SK-N-SH treated with all-trans-retinoic acid at 6 μM for 48 hours (cell line): Measurements from ENCODE around the gene OR5AP2.
"Not testable (repeated sequence)": the region's sequence is repeated elsewhere in the genome, so short reads cannot be mapped to it uniquely, and the experiment has no call there.

Experiments
- ARNTL ChIP-seq: fragments of 450-650 bp; formaldehyde crosslinking; IDR thresholded peaks from 2 replicates; pipeline ENCODE4 v1.5.0; 2020; ENCODE audit warnings: low read depth, mild to moderate bottlenecking, moderate library complexity, borderline replicate concordance
- CSDC2 ChIP-seq: fragments of 250-450 bp; sonication (Bioruptor Pico); IDR thresholded peaks from 2 replicates; pipeline ENCODE4 v1.5.0; 2020; ENCODE audit warnings: mild to moderate bottlenecking, moderate library complexity
- OSR1 ChIP-seq: fragments of 250-450 bp; sonication (Bioruptor Pico); IDR thresholded peaks from 2 replicates; pipeline ENCODE4 v1.8.0; 2022; ENCODE audit warnings: moderate library complexity, mild to moderate bottlenecking, inconsistent platforms
- TOX ChIP-seq: fragments of 250-450 bp; sonication (Bioruptor Pico); IDR thresholded peaks from 2 replicates; pipeline ENCODE4 v1.8.0; 2021; ENCODE audit warnings: mild to moderate bottlenecking, moderate library complexity, borderline replicate concordance
- ZFP3 ChIP-seq: fragments of 250-450 bp; sonication (Bioruptor Pico); IDR thresholded peaks from 2 replicates; pipeline ENCODE4 v1.5.0; 2020; ENCODE audit warnings: mild to moderate bottlenecking, moderate library complexity
- ZFP30 ChIP-seq: fragments of 450-650 bp; formaldehyde crosslinking; IDR thresholded peaks from 2 replicates; pipeline ENCODE4 v1.5.0; 2022; ENCODE audit warnings: mild to moderate bottlenecking, moderate library complexity
- ZNF8 ChIP-seq: fragments of 450-650 bp; formaldehyde crosslinking; IDR thresholded peaks from 2 replicates; pipeline ENCODE4 v1.5.0; 2020; ENCODE audit warnings: mild to moderate bottlenecking, moderate library complexity
- TF ChIP-seq, protein P1 (sequence below): fragments of 250-450 bp; sonication (Bioruptor Pico); IDR thresholded peaks from 2 replicates; pipeline ENCODE4 v1.5.1; 2020; ENCODE audit warnings: low read depth, mild to moderate bottlenecking, moderate library complexity

DNA sequence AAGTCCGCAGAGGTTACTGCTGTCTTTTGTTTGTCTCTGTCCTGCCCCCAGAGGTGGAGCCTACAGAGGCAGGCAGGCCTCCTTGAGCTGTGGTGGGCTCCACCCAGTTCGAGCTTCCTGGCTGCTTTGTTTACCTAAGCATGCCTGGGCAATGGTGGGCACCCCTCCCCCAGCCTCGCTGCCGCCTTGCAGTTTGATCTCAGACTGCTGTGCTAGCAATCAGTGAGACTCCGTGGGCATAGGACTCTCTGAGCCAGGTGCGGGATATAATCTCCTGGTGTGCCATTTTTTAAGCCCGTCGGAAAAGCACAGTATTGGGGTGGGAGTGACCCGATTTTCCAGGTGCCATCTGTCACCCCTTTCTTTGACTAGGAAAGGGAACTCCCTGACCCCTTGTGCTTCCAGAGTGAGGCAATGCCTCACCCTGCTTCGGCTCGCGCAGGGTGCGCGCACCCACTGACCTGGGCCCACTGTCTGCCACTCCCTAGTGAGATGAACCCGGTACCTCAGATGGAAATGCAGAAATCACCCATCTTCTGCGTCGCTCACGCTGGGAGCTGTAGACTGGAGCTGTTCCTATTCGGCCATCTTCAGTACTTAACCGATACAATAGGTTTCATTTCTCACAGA is 50.0 kb downstream of the OR5AP2 start:
- TF ChIP-seq CSDC2 (CRISPR knock-in tag); ZNF8 (CRISPR knock-in tag); ZFP3; OSR1; TOX (CRISPR knock-in tag); ARNTL (CRISPR knock-in tag); ZFP30 (CRISPR knock-in tag): not testable (repeated sequence)
- TF ChIP-seq, protein P1, sequence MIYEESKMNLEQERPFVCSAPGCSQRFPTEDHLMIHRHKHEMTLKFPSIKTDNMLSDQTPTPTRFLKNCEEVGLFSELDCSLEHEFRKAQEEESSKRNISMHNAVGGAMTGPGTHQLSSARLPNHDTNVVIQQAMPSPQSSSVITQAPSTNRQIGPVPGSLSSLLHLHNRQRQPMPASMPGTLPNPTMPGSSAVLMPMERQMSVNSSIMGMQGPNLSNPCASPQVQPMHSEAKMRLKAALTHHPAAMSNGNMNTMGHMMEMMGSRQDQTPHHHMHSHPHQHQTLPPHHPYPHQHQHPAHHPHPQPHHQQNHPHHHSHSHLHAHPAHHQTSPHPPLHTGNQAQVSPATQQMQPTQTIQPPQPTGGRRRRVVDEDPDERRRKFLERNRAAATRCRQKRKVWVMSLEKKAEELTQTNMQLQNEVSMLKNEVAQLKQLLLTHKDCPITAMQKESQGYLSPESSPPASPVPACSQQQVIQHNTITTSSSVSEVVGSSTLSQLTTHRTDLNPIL (CRISPR knock-in tag) = not testable (repeated sequence)
